Bronchial epithelial cell (primary cell): ENCODE data around the gene KCNAB2. TPM values are rescaled to one million over a fixed set of nuclear protein-coding genes. Genes with fewer than 3 reads are reported as not detected.

Experiments used
- DNase-seq: peaks from one replicate; pipeline ENCODE4 v3.0.0-alpha.2; 2010; ENCODE audit warnings: low read depth
- FAIRE-seq: peaks from 2 replicates; lab custom pipeline; 2011; peaks lifted over from hg19 to GRCh38; lab: Jason Lieb, UNC
- H3K27me3 ChIP-seq: 2 replicates; pipeline ENCODE4 v1.5.1; 2011; ENCODE audit warnings: low read length; ENCODE audit not compliant: control insufficient read depth, insufficient read depth
- H3K36me3 ChIP-seq: 2 replicates; pipeline ENCODE4 v1.5.1; 2011; ENCODE audit warnings: low read length; ENCODE audit not compliant: control insufficient read depth, insufficient read depth
- H3K4me3 ChIP-seq: 2 replicates; pipeline ENCODE4 v1.5.1; 2011; ENCODE audit warnings: mild to moderate bottlenecking, low read depth, low read length, control low read depth
- total RNA-seq: library from RNA; depleted of rRNA; stranded (reverse); fragments of >200 nt; gene quantifications from 2 replicates; pipeline ENCODE4 v1.2.1, GENCODE V29; 2014
- TF ChIP-seq, protein P1 (sequence below): IDR thresholded peaks from 2 replicates; pipeline ENCODE4 v1.5.1; 2011; ENCODE audit warnings: mild to moderate bottlenecking, moderate library complexity, low read length, control low read depth, inconsistent platforms; ENCODE audit not compliant: insufficient read depth, severe bottlenecking

Gene KCNAB2
- total RNA-seq, 1 donor from 2014 or later: 1.8 TPM

DNA sequence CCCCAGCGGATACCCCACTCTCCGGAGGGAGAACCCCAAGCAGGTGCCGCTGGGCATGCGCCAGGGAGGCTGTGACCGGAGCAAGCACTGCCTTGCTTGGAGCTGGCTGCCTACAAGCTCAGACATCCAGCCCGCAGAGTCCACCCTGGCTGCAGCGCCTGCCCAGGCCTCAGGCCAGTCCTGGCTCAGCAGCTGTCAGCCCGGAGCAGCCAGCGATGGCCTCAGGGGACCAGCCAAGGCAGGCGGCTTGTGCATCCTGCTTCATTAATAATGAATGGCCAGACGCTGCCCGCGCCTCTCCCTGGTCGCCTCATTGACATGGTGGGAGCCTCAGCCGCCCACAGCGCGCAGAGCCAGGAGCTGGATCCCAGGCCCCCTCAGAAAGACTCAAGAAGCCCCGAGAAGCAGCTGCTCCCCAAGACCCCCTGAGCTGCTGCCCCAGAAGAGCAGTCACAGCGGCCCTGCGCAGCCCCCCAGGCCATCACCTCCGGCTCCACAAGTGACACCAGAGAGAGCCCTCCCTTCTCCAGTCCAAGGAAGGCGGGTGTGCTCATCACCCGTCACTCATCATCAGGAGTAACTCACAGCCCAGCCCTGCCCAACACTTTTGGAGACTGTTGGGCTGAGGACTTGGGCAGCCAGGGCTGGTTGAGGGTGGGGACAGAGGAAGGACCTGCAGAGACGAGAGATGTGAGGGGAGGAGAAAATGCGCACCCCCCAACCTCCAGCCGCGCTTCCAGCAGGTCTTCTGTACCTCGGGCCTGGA, 19.6 kb downstream of the KCNAB2 start:
- Histone ChIP-seq H3K36me3 (no peaks in the 10 kb centered on the region), H3K27me3 (peaks cover 3% of the 10 kb centered on the region), H3K4me3 (no peak overlapping the region)
- FAIRE-seq (no peak), DNase-seq (no peak)
- TF ChIP-seq, protein P1, sequence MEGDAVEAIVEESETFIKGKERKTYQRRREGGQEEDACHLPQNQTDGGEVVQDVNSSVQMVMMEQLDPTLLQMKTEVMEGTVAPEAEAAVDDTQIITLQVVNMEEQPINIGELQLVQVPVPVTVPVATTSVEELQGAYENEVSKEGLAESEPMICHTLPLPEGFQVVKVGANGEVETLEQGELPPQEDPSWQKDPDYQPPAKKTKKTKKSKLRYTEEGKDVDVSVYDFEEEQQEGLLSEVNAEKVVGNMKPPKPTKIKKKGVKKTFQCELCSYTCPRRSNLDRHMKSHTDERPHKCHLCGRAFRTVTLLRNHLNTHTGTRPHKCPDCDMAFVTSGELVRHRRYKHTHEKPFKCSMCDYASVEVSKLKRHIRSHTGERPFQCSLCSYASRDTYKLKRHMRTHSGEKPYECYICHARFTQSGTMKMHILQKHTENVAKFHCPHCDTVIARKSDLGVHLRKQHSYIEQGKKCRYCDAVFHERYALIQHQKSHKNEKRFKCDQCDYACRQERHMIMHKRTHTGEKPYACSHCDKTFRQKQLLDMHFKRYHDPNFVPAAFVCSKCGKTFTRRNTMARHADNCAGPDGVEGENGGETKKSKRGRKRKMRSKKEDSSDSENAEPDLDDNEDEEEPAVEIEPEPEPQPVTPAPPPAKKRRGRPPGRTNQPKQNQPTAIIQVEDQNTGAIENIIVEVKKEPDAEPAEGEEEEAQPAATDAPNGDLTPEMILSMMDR: no peak

DNA sequence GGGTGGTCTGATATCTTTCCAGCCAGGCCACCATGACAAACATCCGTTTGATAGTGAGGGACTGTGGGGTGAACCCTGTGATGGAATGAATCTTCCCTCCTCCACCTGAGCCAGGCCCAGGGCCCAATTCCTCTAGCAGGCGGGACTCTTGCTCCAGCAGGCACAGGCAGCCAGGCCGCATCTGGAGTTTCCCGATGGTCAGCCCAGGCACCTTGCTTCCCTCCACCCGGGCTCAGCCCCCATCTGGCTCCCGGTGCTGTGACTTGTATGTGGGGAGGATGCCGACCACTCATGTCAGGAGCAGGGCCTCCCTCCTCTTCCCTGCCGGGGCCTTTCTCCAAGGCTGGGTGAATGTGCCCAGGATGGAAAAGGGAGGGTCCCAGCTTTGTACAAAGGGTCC, 21.0 kb downstream of the KCNAB2 start:
- Histone ChIP-seq H3K4me3 (no peak overlapping the region), H3K27me3 (peaks cover 3% of the 10 kb centered on the region), H3K36me3 (no peaks in the 10 kb centered on the region)
- FAIRE-seq (no peak), DNase-seq (no peak)
- TF ChIP-seq, protein P1: no peak

- TF ChIP-seq, protein P1: no peak
- FAIRE-seq (no peak), DNase-seq (no peak)
- Histone ChIP-seq H3K27me3 (peaks cover 3% of the 10 kb centered on the region), H3K36me3 (no peaks in the 10 kb centered on the region), H3K4me3 (no peak overlapping the region)
Observed at GRCh38 chr1:6068073-6068472, 22.4 kb downstream of the KCNAB2 start.

GRCh38 chr1:6068932-6069331, 23.2 kb downstream of the KCNAB2 start:
- Histone ChIP-seq H3K4me3 (no peak overlapping the region), H3K27me3 (peaks cover 3% of the 10 kb centered on the region), H3K36me3 (no peaks in the 10 kb centered on the region)
- DNase-seq (no peak), FAIRE-seq (no peak)
- TF ChIP-seq, protein P1: no peak

DNA sequence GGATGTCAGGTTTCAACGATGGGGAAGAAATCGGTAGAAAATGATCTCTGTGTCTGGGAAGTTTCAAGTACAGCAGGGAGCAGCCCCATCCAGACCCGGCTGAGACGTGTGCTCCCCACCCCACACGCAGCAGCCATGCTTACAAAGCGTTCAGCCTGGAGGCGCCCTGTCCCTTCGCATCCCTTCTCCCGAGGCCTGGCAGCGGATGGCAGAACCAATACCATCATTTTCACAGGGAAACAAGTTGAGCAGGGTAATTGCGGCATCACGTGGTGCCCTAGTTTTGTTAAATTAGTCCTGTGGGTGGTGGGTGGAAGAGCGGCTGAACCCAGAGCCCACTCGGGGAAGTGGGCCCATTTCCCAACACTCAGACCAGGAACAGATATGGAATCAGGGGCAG, 23.9 kb downstream of the KCNAB2 start:
- Histone ChIP-seq H3K4me3 (no peak overlapping the region), H3K27me3 (peaks cover 3% of the 10 kb centered on the region), H3K36me3 (no peaks in the 10 kb centered on the region)
- TF ChIP-seq, protein P1: no peak
- FAIRE-seq (no peak), DNase-seq (no peak)
